GM12864 (cell line): ENCODE data around the gene ALDH1B1.

Source experiments
- DNase-seq: peaks from one replicate; pipeline ENCODE4 v3.0.0-alpha.2; 2011; ENCODE audit warnings: low read depth
- H3K4me3 ChIP-seq: 2 replicates; pipeline ENCODE4 v1.5.1; 2011; ENCODE audit warnings: mild to moderate bottlenecking, low read depth, low read length, control low read depth
- CTCF ChIP-seq: IDR thresholded peaks from 2 replicates; pipeline ENCODE4 v1.5.1; 2011; ENCODE audit warnings: low read depth, mild to moderate bottlenecking, moderate library complexity, low read length, control low read depth, inconsistent platforms; ENCODE audit errors: missing control alignments

ALDH1B1 gene

GRCh38 chr9:38439291-38439915, 46.9 kb downstream of the ALDH1B1 start:
- H3K4me3 ChIP-seq, result no peak overlapping the region
- no peak for TF ChIP-seq CTCF
- no peak for DNase-seq

GRCh38 chr9:38439916-38440301, 47.4 kb downstream of the ALDH1B1 start:
- no peak for TF ChIP-seq CTCF
- DNase-seq, result no peak
- no peak overlapping the region for H3K4me3 ChIP-seq

GRCh38 chr9:38440516-38440915, 48.0 kb downstream of the ALDH1B1 start:
- TF ChIP-seq CTCF, result no peak
- no peak for DNase-seq
- H3K4me3 ChIP-seq, result no peak overlapping the region

- H3K4me3 ChIP-seq, result no peak overlapping the region
- no peak for TF ChIP-seq CTCF
- DNase-seq, result no peak
These were observed 49.0 kb downstream of the ALDH1B1 start for GRCh38 chr9:38441347-38442085.

- H3K4me3 ChIP-seq, result no peak overlapping the region
- no peak for TF ChIP-seq CTCF
- no peak for DNase-seq
These were observed 50.1 kb downstream of the ALDH1B1 start for GRCh38 chr9:38442473-38443096.

- H3K4me3 ChIP-seq, result no peak overlapping the region
- DNase-seq, result no peak
- TF ChIP-seq CTCF, result no peak
These were observed 50.7 kb downstream of the ALDH1B1 start for GRCh38 chr9:38443181-38443580.
